ENCODE data around the gene SLC5A10. TPM values are rescaled to one million over a fixed set of nuclear protein-coding genes. Genes with fewer than 3 reads are reported as not detected.

Gene SLC5A10
- polyA plus RNA-seq, 1 experiment: 0.05 TPM

- CTCF ChIA-PET: interaction anchor here (2.0 kb wide), 1 partner anchor 20 kb away, joined by 4 read pairs; the partner anchor contains the start of gene FAM83G
- H3K4me3 ChIP-seq (ENCODE audit: low read depth, low read length): no peak overlapping the region
- POLR2A ChIA-PET: no interaction called here
- no peaks in the 10 kb centered on the region for H3K27me3 ChIP-seq (ENCODE audit: control insufficient read depth, insufficient read depth, low read length)
- TF ChIP-seq, protein P1, sequence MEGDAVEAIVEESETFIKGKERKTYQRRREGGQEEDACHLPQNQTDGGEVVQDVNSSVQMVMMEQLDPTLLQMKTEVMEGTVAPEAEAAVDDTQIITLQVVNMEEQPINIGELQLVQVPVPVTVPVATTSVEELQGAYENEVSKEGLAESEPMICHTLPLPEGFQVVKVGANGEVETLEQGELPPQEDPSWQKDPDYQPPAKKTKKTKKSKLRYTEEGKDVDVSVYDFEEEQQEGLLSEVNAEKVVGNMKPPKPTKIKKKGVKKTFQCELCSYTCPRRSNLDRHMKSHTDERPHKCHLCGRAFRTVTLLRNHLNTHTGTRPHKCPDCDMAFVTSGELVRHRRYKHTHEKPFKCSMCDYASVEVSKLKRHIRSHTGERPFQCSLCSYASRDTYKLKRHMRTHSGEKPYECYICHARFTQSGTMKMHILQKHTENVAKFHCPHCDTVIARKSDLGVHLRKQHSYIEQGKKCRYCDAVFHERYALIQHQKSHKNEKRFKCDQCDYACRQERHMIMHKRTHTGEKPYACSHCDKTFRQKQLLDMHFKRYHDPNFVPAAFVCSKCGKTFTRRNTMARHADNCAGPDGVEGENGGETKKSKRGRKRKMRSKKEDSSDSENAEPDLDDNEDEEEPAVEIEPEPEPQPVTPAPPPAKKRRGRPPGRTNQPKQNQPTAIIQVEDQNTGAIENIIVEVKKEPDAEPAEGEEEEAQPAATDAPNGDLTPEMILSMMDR (IDR thresholded peaks at IDR 0.05; ENCODE audit: insufficient read depth, low read depth, low read length): no peak
- no peak for DNase-seq (ENCODE audit: low read depth)
- peaks cover 23% of the 10 kb centered on the region for H3K36me3 ChIP-seq (ENCODE audit: control insufficient read depth, insufficient read depth, low read length)
These were observed 32.5 kb downstream of the SLC5A10 start for GRCh38 chr17:18984273-18985114.

DNA sequence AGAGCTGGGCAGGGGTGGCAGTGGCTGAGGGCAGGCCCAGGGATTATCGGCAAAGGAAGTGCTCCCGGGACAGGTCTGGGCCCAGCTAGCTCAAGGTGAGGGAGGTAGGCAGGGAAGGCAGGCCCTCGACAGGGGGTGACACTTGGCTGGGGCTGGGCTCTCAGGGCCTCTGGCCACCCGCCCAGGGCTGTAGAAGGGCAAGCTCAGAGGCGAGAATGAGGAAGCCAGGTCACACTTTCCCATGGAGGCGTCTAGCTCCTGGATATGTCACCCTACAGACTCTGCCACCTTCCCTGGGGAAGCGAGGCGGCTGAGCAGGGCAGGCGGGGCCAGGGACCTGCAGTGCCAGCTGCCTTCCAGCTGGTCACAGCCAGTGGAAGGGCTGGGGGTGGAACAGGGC is 33.5 kb downstream of the SLC5A10 start:
- ChIA-PET CTCF (interaction anchor here (0.7 kb wide), 1 partner anchor 19 kb away, joined by 3 read pairs; the partner anchor contains the start of gene FAM83G), POLR2A (no interaction called here)

GRCh38 chr17:18986541-18987229 is 34.7 kb downstream of the SLC5A10 start:
- no peaks in the 10 kb centered on the region for H3K27me3 ChIP-seq (ENCODE audit: control insufficient read depth, insufficient read depth, low read length)
- no peak for DNase-seq (ENCODE audit: low read depth)
- no peak overlapping the region for H3K4me3 ChIP-seq (ENCODE audit: low read depth, low read length)
- H3K36me3 ChIP-seq (ENCODE audit: control insufficient read depth, insufficient read depth, low read length): peaks cover 25% of the 10 kb centered on the region
- ChIA-PET POLR2A (no interaction called here), CTCF (no interaction called here)
- TF ChIP-seq, protein P1 (IDR thresholded peaks at IDR 0.05; ENCODE audit: insufficient read depth, low read depth, low read length): no peak

More for the DNA sequence above, 33.5 kb downstream of the SLC5A10 start:
- DNase-seq (ENCODE audit: low read depth): no peak
- Histone ChIP-seq H3K27me3 (ENCODE audit: control insufficient read depth, insufficient read depth, low read length) (no peaks in the 10 kb centered on the region), H3K4me3 (ENCODE audit: low read depth, low read length) (no peak overlapping the region), H3K36me3 (ENCODE audit: control insufficient read depth, insufficient read depth, low read length) (peaks cover 25% of the 10 kb centered on the region)
- TF ChIP-seq, protein P1 (IDR thresholded peaks at IDR 0.05; ENCODE audit: insufficient read depth, low read depth, low read length): no peak

- no peak for DNase-seq (ENCODE audit: low read depth)
- H3K36me3 ChIP-seq (ENCODE audit: control insufficient read depth, insufficient read depth, low read length): peaks cover 25% of the 10 kb centered on the region
- ChIA-PET CTCF (no interaction called here), POLR2A (no interaction called here)
- TF ChIP-seq, protein P1 (IDR thresholded peaks at IDR 0.05; ENCODE audit: insufficient read depth, low read depth, low read length): no peak
- H3K4me3 ChIP-seq (ENCODE audit: low read depth, low read length): no peak overlapping the region
- H3K27me3 ChIP-seq (ENCODE audit: control insufficient read depth, insufficient read depth, low read length): no peaks in the 10 kb centered on the region
These were observed 35.3 kb downstream of the SLC5A10 start for GRCh38 chr17:18987230-18987610.

- POLR2A ChIA-PET: no interaction called here
- CTCF ChIA-PET: interaction anchor here (1.1 kb wide), 1 partner anchor 12 kb away, joined by 3 read pairs; no protein-coding TSS in a partner anchor
- DNase-seq (ENCODE audit: low read depth): no peak
- Histone ChIP-seq H3K4me3 (ENCODE audit: low read depth, low read length) (no peak overlapping the region), H3K27me3 (ENCODE audit: control insufficient read depth, insufficient read depth, low read length) (no peaks in the 10 kb centered on the region), H3K36me3 (ENCODE audit: control insufficient read depth, insufficient read depth, low read length) (peaks cover 25% of the 10 kb centered on the region)
- TF ChIP-seq, protein P1 (IDR thresholded peaks at IDR 0.05; ENCODE audit: insufficient read depth, low read depth, low read length): no peak
These were observed 36.0 kb downstream of the SLC5A10 start for GRCh38 chr17:18987862-18988545.

Data from BJ (cell line).